Stomach smooth muscle (tissue), 2 donors: ENCODE results near the gene CLK3.
A peak's percentile ranks its signal among the peaks of the same experiment; 100 is the strongest.

ENCODE experiments used
- H3K27ac ChIP-seq: one replicate; pipeline ENCODE4 v1.7.0; 2013; ENCODE audit warnings: mild to moderate bottlenecking, low read length, inconsistent platforms
- H3K27me3 ChIP-seq, 2 donors: one replicate each; pipeline ENCODE4 v1.7.0; 2013; ENCODE audit warnings: low read length in 2 of 2; ENCODE audit not compliant: insufficient read depth in 2 of 2, control insufficient read depth in 1 of 2
- H3K36me3 ChIP-seq, 2 donors: one replicate each; pipeline ENCODE4 v1.7.0; 2013; ENCODE audit warnings: low read length in 2 of 2; ENCODE audit not compliant: control insufficient read depth in 2 of 2, insufficient read depth in 2 of 2
- H3K4me1 ChIP-seq: one replicate; pipeline ENCODE4 v1.7.0; 2013; ENCODE audit warnings: low read length; ENCODE audit not compliant: control insufficient read depth, insufficient read depth
- H3K4me3 ChIP-seq, 2 donors: one replicate each; pipeline ENCODE4 v1.7.0; 2013; ENCODE audit warnings: low read length in 2 of 2
- H3K9ac ChIP-seq, 2 donors: one replicate each; pipeline ENCODE4 v1.7.0; 2013; ENCODE audit warnings: low read length in 2 of 2, mild to moderate bottlenecking in 1 of 2
- H3K9me3 ChIP-seq, 2 donors: one replicate each; pipeline ENCODE4 v1.7.0; 2013; ENCODE audit warnings: low read length in 2 of 2; ENCODE audit not compliant: control insufficient read depth in 2 of 2
- donor health status: healthy.
- donor health status: Pancreatic carcinoma.

Gene CLK3

DNA sequence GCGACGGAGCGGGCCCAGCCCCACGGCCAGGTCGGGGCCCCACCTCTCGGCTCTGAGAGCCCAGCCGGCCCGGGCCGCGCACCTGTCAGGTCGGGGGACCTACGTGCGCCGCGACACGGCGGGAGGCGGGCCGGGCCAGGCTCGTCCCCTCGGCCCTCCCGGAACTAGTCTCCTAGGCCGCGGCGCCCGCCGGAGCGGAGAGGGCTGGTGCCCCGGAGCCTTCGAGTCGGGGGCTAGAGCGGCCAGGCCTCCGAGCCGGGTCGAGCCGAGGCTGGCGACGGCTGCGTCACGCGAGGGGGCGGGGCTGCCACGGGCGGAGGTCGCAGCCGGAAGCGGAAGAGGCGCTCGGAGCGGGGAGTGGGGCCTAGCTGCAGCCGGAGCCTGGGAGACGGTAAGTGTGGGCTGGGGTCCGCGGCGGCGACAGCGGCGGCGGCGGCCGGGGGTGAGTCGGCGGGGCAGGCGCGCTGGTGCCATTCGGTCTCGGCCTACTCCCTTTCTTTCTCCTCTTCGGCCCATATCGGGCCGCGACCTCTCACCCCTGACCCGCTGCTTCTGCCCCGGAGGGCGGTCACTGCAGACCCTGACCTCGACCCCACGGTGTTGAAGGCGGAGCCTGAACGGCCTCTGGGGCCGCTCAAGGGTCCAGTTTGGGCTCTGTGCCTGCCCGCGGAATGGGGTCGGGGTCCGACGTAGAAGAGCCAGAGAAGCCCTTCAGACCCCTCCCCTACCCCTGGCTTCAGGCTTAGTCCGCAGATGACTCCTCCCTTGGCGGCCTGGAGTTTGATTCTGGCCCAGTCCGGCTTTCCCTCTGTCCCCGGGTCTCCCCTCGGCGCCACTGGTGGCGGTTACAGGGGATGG is at the start of gene CLK3:
Gene CLK3 (plus strand): TSS at position 329 of the 858 bp plus-strand sequence. CDS start 3,361 bp downstream, outside the sequence.
- Histone ChIP-seq H3K4me3 (peak within 1 kb of the TSS; percentile 94), H3K4me1 (peaks cover 46% of the 10 kb centered on the region), H3K27me3 (no peaks in the 10 kb centered on the region), H3K27ac (peak within 1 kb of the TSS; percentile 96), H3K9me3 (no peaks in the 10 kb centered on the region), H3K36me3 (peaks cover 13% of the 10 kb centered on the region in 2 donors), H3K9ac (peak within 1 kb of the TSS; percentile 98 to 99)

DNA sequence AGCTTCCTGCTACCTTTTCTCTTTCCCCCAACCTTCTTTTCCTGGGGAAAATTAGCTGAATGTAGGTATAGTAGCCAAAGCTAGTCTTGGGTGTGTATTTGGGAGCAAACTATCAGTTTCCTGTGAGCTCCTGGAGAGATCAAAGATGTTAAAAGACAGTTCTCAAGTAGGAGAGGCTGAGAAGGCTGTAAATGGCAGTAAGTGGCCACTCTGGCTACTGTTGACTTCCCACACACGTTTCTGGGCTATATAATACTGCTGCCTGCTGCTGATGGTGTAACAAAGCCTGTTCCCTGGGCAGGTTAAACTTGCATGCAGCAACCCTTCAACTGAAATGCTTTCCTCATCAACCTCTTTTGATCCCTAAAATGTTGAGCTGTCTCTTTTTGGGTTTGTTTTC is 47.0 kb upstream of the CLK3 start:
- Histone ChIP-seq H3K36me3 (peaks cover 7 to 9% of the 10 kb centered on the region in 2 donors), H3K4me3 (no peak overlapping the region), H3K27me3 (no peaks in the 10 kb centered on the region), H3K27ac (no peak overlapping the region), H3K9me3 (no peaks in the 10 kb centered on the region), H3K4me1 (peaks cover 15% of the 10 kb centered on the region), H3K9ac (no peak overlapping the region)

DNA sequence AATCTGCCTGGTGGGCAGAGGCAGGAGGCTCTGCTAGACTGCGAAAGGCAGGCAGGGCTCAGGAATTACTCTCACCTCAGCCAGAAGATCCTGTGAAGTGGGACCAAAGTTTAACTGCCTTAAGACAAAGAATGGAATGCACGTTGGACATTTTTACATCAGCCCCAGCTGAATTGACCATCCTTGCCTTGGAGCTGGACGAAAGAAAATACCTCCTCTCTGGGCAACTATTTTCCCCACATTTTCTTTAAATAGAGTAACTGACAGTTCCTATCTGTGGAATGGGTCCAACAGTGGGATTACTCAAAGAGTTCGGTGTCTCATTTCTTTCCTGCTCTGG is 45.9 kb upstream of the CLK3 start:
- H3K9me3 ChIP-seq: no peaks in the 10 kb centered on the region
- H3K4me1 ChIP-seq: peaks cover 15% of the 10 kb centered on the region
- no peaks in the 10 kb centered on the region for H3K27me3 ChIP-seq
- no peak overlapping the region for H3K4me3 ChIP-seq
- H3K36me3 ChIP-seq: peaks cover 14 to 15% of the 10 kb centered on the region in 2 donors
- no peak overlapping the region for H3K9ac ChIP-seq
- H3K27ac ChIP-seq: no peak overlapping the region

DNA sequence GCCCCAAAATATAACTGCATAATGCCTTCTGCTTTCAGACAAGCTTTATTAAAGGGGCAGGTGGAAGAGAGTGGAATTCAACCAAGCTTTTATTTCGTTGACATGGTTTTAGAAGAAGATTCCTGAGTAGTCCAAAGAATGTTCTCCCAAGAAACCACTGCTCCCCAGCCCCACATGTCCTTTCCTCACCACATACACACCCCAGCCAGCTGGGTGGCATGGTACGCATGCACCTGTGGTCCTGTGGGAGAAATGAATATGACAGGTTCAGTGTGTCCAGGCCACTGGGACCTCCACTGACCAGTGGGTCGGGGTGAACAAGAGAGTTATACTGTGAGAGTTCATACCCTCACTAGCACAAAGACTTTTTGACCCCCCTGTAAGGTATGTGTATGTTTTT is 44.4 kb upstream of the CLK3 start:
- Histone ChIP-seq H3K4me3 (no peak overlapping the region), H3K27ac (no peak overlapping the region), H3K4me1 (peaks cover 15% of the 10 kb centered on the region), H3K36me3 (peaks cover 17 to 18% of the 10 kb centered on the region in 2 donors), H3K27me3 (no peaks in the 10 kb centered on the region), H3K9ac (no peak overlapping the region), H3K9me3 (no peaks in the 10 kb centered on the region)

DNA sequence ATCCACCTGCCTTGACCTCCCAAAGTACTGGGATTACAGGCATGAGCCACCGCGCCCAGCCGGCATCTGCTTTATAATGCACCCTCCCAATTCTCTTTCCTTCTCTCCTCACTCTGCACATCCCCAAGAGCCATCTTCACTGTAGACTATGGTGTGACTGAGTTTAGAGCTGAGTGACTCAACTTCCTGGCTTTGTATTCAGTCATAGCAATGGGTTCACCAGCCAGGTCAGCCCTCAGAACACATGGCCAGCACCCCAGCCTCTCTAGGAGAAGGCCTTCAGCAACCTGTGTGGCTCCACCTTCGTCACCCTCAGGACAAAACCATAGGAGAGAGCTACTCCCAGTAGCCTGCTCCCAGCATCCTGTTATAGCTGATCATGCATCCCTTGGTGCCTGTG is 41.6 kb upstream of the CLK3 start:
- peaks cover 19 to 22% of the 10 kb centered on the region in 2 donors for H3K36me3 ChIP-seq
- H3K4me3 ChIP-seq: no peak overlapping the region

DNA sequence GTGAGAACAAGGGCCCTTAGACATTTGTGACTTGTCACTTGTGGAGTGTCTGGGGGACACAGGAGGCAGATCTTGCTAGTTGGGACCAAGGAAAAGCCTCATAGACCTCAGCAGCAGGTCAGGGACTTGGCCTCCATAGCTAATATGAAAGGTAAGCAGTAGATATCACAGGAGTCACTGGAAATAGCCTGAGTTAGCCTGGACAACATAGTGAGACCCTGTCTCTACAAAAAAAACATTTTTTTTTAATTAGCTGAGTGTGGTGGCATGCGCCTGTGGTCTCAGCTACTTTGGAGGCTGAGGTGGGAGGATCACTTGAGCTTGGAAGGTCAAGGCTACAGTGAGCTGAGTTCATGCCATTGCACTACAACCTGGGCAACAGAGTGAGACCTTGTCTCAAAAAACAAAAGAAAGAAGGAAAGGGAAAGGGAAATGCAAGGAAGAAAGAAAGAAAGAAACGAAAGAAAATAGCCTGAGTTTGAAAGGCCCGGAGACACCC is 37.1 kb upstream of the CLK3 start:
- Histone ChIP-seq H3K27me3 (no peaks in the 10 kb centered on the region), H3K4me3 (no peak overlapping the region), H3K27ac (no peak overlapping the region), H3K9me3 (no peaks in the 10 kb centered on the region), H3K36me3 (peaks cover 16 to 18% of the 10 kb centered on the region in 2 donors), H3K4me1 (no peaks in the 10 kb centered on the region), H3K9ac (no peak overlapping the region)

More for the DNA sequence above, 41.6 kb upstream of the CLK3 start:
- H3K9me3 ChIP-seq: no peaks in the 10 kb centered on the region
- peaks cover 15% of the 10 kb centered on the region for H3K4me1 ChIP-seq
- no peak overlapping the region for H3K27ac ChIP-seq
- no peak overlapping the region for H3K9ac ChIP-seq
- H3K27me3 ChIP-seq: no peaks in the 10 kb centered on the region

DNA sequence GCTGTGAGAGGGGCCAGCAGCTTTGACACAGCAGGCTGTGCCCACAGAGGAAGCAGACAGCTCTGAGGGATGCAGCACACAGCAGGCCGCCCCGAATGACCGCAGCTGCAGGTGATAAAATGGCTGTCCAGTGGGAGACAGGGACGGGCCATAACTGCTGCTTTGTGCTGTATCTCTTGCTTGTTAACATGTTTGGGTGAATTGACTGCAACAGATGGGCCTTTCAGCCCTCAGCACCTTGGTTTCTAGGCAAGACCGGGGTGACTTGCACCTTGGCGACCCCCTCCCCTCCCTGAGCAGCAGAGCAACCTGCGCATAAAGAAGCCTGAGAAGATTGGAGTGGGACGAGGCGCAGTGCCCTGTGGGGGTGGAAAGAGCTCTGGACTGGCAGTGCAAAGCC is 36.6 kb upstream of the CLK3 start:
- no peaks in the 10 kb centered on the region for H3K4me1 ChIP-seq
- no peaks in the 10 kb centered on the region for H3K27me3 ChIP-seq
- H3K4me3 ChIP-seq: no peak overlapping the region
- peaks cover 15 to 16% of the 10 kb centered on the region in 2 donors for H3K36me3 ChIP-seq
- no peaks in the 10 kb centered on the region for H3K9me3 ChIP-seq
- H3K27ac ChIP-seq: no peak overlapping the region
- no peak overlapping the region for H3K9ac ChIP-seq

DNA sequence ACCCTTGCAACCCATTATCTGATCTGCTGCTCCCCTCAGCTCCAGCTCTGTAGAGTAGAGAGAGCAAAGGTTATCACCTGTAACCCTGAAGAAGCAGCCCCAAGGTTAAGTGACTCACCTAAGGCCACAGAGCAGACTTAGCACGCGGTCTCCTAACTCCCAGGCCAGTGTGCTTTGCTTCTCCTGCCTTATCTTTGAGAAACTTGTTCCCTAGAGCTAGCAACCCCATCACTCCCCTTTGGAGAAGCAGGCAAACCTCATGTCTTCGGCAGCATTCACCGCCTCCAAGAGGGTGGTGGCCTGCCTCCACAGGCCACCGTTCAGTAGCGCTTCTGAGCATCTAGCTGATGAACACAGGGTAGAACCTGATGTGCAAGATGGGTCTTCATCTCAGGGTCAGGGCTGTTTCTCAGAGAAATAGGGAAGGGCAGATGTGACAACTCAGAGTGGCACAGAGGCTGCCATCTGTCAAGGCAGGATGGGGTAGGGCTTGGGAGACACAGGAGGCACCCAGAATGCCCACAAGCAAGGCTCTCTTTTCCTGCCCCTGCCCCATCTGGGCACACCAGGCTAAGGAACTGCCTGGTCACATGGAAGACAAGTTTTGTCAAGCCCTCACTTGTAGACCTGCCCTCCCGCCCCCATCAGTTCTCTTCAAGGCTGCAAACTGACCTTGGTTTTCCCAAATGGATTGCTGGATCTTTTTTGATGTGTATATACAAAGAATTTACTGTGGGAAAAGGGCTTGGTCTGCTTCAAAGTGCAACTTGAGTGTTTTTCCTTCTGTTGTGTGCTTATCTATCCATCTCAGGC is 34.9 kb upstream of the CLK3 start:
- Histone ChIP-seq H3K36me3 (peaks cover 8 to 10% of the 10 kb centered on the region in 2 donors), H3K9ac (no peak overlapping the region), H3K4me3 (no peak overlapping the region), H3K4me1 (no peaks in the 10 kb centered on the region), H3K27me3 (no peaks in the 10 kb centered on the region), H3K27ac (no peak overlapping the region), H3K9me3 (no peaks in the 10 kb centered on the region)

DNA sequence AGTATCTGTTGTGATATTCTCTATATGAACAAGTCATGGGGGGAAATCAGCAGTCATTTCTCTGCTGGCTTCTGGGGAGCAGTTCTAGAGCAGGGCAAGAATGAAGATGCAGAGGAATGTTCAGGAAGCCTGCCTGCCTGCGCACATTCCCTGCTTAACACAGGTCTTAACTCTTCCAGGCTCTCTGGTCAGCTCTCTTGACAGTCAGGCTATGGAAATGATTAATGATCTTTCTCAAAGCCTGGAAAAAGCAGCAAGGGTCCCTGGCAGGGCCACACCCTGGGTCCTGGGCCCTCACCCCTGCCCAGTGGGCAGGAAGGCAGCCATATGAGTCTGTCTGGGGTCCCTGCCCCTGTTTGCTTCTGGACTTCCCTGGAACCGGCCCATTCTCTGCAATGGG is 31.4 kb upstream of the CLK3 start:
- no peak overlapping the region for H3K9ac ChIP-seq
- H3K27ac ChIP-seq: no peak overlapping the region
- peaks cover 7 to 8% of the 10 kb centered on the region in 2 donors for H3K36me3 ChIP-seq
- peaks cover 3% of the 10 kb centered on the region for H3K4me1 ChIP-seq
- no peaks in the 10 kb centered on the region for H3K9me3 ChIP-seq
- H3K27me3 ChIP-seq: no peaks in the 10 kb centered on the region
- H3K4me3 ChIP-seq: no peak overlapping the region

DNA sequence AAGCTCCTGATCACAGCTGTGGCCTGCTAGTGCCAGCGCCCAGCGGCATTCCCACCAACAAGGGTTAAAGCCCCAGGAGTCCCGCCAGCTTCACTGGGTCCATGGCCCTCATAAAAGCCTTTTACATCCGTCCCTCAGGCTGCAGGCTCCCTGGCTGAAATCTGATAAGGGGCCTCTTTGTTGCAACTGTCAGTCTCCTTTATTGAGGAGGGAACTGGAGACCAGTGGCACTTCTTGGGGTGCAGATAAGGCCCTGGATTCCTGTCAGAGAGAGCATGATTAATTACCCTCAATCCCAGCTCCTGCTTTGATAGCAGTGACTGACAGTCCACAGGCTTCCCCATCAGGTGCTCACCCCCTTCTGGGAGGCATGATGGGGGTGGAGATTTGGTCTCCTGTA is 30.9 kb upstream of the CLK3 start:
- Histone ChIP-seq H3K4me1 (peaks cover 3% of the 10 kb centered on the region), H3K27ac (no peak overlapping the region), H3K4me3 (no peak overlapping the region), H3K9ac (no peak overlapping the region), H3K27me3 (no peaks in the 10 kb centered on the region), H3K9me3 (no peaks in the 10 kb centered on the region), H3K36me3 (peaks cover 8 to 10% of the 10 kb centered on the region in 2 donors)
